Measurements from ENCODE around the gene STK32C. TPM values are rescaled to one million over a fixed set of nuclear protein-coding genes. Genes with fewer than 3 reads are reported as not detected.

Gene STK32C
- total and polyA plus RNA-seq, 10 of the 15 experiments (the other 5 are each of a cell fraction or from before 2014, with no cell fraction given) = 1.5 to 18.1 (median 6.4) TPM

- no peak for TF ChIP-seq ASH2L (IDR thresholded peaks at IDR 0.05; ENCODE audit: borderline replicate concordance, low read depth)
- no peak for TF ChIP-seq RAD21 (IDR thresholded peaks at IDR 0.05; ENCODE audit: insufficient read depth, low read depth, low read length)
- no peak for TF ChIP-seq E2F4 (IDR thresholded peaks at IDR 0.05; ENCODE audit: low read depth, low read length)
- no peak for TF ChIP-seq EED (IDR thresholded peaks at IDR 0.05; ENCODE audit: low read depth)
- no peak for TF ChIP-seq POLR2A (IDR thresholded peaks at IDR 0.05; ENCODE audit: low read depth, low read length)
- TF ChIP-seq MYC (IDR thresholded peaks at IDR 0.05; ENCODE audit: insufficient read depth, insufficient read length, insufficient replicate concordance, low read length, severe bottlenecking) = no peak
- no peak for TF ChIP-seq ATF3 (IDR thresholded peaks at IDR 0.05; ENCODE audit: borderline replicate concordance, extremely low read depth, low read depth, low read length)
Measured at GRCh38 chr10:132280646-132281074, 27.1 kb downstream of the STK32C start (continued).

- Histone ChIP-seq H3K4me3 (no peak overlapping the region), H3K9me3 (replicated peaks; ENCODE audit: control insufficient read depth, insufficient read depth, low read length) (no peaks in the 10 kb centered on the region), H4K20me1 (ENCODE audit: control insufficient read depth, insufficient read depth) (no peaks in the 10 kb centered on the region), H3K79me2 (ENCODE audit: control insufficient read depth, insufficient read depth, low read length) (no peaks in the 10 kb centered on the region), H3K4me1 (ENCODE audit: control insufficient read depth, insufficient read depth, low read length) (no peaks in the 10 kb centered on the region), H3K9ac (ENCODE audit: control insufficient read depth, insufficient read depth, low read length) (no peak overlapping the region), H3K4me2 (ENCODE audit: control insufficient read depth, insufficient read depth) (no peak overlapping the region), H3K27me3 (replicated peaks in 1 of 2; ENCODE audit: control insufficient read depth in 2 of 2, insufficient read depth in 2 of 2, low read length in 1 of 2) (no peaks in the 10 kb centered on the region), H3K36me3 (ENCODE audit: control insufficient read depth in 2 of 2, insufficient read depth in 2 of 2, low read length in 1 of 2) (no peaks in the 10 kb centered on the region), H2AFZ (ENCODE audit: control insufficient read depth, low read depth, low read length) (no peak overlapping the region), H3K27ac (ENCODE audit: control insufficient read depth, insufficient read depth) (no peak overlapping the region)
- intact Hi-C loops (cut with micrococcal nuclease; ENCODE audit: unreplicated experiment) = no loop called here
- DNase-seq (ENCODE audit: low read depth, low spot score) (no peak), FAIRE-seq (no peak), ATAC-seq (no peak)
- RAD21 ChIA-PET (ENCODE audit: unreplicated experiment) = no interaction called here
- no TSS peak for BruUV-seq (replicated peaks)
- POLR2A ChIA-PET = no interaction called here
- CTCF ChIA-PET = no interaction called here
- in situ Hi-C loops (cut with MboI) = no loop called here
- SMC1A ChIA-PET (ENCODE audit: uncharacterized antibody, unreplicated experiment) = no interaction called here
- WGBS (ENCODE audit: insufficient coverage, insufficient replicate concordance, low lambda C conversion rate, missing lambda C conversion rate) = 59% methylated on average over 33 of the region's 43 CpGs
- TF ChIP-seq RBBP5 (conservative IDR thresholded peaks at IDR 0.05) (no peak), PKNOX1 (IDR thresholded peaks at IDR 0.05) (no peak), E2F4 (IDR thresholded peaks at IDR 0.05; ENCODE audit: low read depth, low read length) (no peak), IRF4 (IDR thresholded peaks at IDR 0.05; ENCODE audit: low read depth, low read length) (no peak), SREBF1 (IDR thresholded peaks at IDR 0.05; ENCODE audit: low read length) (no peak), E2F8 (IDR thresholded peaks at IDR 0.05; ENCODE audit: low read depth, partially characterized antibody) (no peak), GATAD2B (conservative IDR thresholded peaks at IDR 0.05; ENCODE audit: low read depth) (no peak), KDM1A (IDR thresholded peaks at IDR 0.05; ENCODE audit: borderline replicate concordance) (no peak), KLF5 (IDR thresholded peaks at IDR 0.05; ENCODE audit: partially characterized antibody) (no peak)
Measured at GRCh38 chr10:132279873-132280645, 27.7 kb downstream of the STK32C start.

All from GM12878 (cell line).